GM18870 (cell line): ENCODE results near the gene CLPSL1.
"Not testable (repeated sequence)": the region's sequence is repeated elsewhere in the genome, so short reads cannot be mapped to it uniquely, and the experiment has no call there.

Source experiments
- ATAC-seq: cut with Tn5 transposase; IDR thresholded peaks from one replicate; pipeline ENCODE4 v1.9.1; 2021; ENCODE audit warnings: moderate library complexity; ENCODE audit not compliant: unreplicated experiment

The CLPSL1 gene

GRCh38 chr6:35780719-35781118, at the start of gene CLPSL1:
TSS of gene CLPSL1 (plus strand) at chr6:35781019. CDS start at chr6:35781111, 92 bp downstream.
- no peak for ATAC-seq

- ATAC-seq, result no peak
Observed at GRCh38 chr6:35731414-35731735, 49.4 kb upstream of the CLPSL1 start.

- no peak for ATAC-seq
Observed at GRCh38 chr6:35731736-35732532, 48.9 kb upstream of the CLPSL1 start.

- ATAC-seq, result no peak
Observed at GRCh38 chr6:35733633-35734032, 47.2 kb upstream of the CLPSL1 start.

- not testable (repeated sequence) for ATAC-seq
Observed at GRCh38 chr6:35734319-35734718, 46.5 kb upstream of the CLPSL1 start.

GRCh38 chr6:35735452-35735851, 45.4 kb upstream of the CLPSL1 start:
- no peak for ATAC-seq

- no peak for ATAC-seq
Observed at GRCh38 chr6:35736253-35736894, 44.4 kb upstream of the CLPSL1 start.

- no peak for ATAC-seq
Observed at GRCh38 chr6:35736982-35737412, 43.8 kb upstream of the CLPSL1 start, which contains the start of gene ARMC12. TSS of gene ARMC12 (plus strand) at chr6:35737032. CDS start at chr6:35737109, 77 bp downstream.

- ATAC-seq, result no peak
Observed at GRCh38 chr6:35737413-35738211, 43.2 kb upstream of the CLPSL1 start.

- ATAC-seq, result no peak
Observed at GRCh38 chr6:35739645-35740524, 40.9 kb upstream of the CLPSL1 start.

GRCh38 chr6:35742842-35743241, 38.0 kb upstream of the CLPSL1 start:
- no peak for ATAC-seq

- no peak for ATAC-seq
Observed at GRCh38 chr6:35745509-35745908, 35.3 kb upstream of the CLPSL1 start.

GRCh38 chr6:35746516-35746915, 34.3 kb upstream of the CLPSL1 start:
- ATAC-seq, result no peak

GRCh38 chr6:35747877-35748276, 32.9 kb upstream of the CLPSL1 start:
- ATAC-seq, result no peak

GRCh38 chr6:35750557-35750956, 30.3 kb upstream of the CLPSL1 start:
- no peak for ATAC-seq

- ATAC-seq, result no peak
Observed at GRCh38 chr6:35751594-35751993, 29.2 kb upstream of the CLPSL1 start.

- no peak for ATAC-seq
Observed at GRCh38 chr6:35752330-35752729, 28.5 kb upstream of the CLPSL1 start.

GRCh38 chr6:35754452-35755277, 26.2 kb upstream of the CLPSL1 start:
- no peak for ATAC-seq

- no peak for ATAC-seq
Observed at GRCh38 chr6:35755278-35755924, 25.4 kb upstream of the CLPSL1 start.
